Fibroblast of skin of abdomen (primary cell): ENCODE results near the gene ATP23.

Experiments
- DNase-seq: peaks from one replicate; pipeline ENCODE4 v3.0.0-alpha.2; 2013

The ATP23 gene

DNA sequence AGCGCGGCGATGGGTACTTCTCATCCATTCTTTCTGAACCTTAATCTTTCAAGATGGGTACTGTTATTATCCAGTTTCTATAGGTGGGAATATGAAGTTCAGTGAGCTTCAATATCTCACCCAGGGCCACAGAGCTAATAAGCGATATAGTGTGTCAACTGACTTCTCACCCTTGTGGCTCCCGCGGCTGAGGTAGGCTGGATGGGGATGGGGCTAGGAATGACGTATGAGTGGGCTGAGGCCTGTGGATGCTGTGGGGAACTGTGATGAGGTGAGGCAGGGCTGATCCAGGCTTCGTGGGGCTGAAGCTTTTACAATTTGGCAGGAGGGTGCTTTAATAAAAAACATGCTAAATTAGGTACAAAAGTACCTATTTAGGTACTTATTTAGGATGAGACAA lies 32.9 kb upstream of the ATP23 start:
- no peak for DNase-seq

DNA sequence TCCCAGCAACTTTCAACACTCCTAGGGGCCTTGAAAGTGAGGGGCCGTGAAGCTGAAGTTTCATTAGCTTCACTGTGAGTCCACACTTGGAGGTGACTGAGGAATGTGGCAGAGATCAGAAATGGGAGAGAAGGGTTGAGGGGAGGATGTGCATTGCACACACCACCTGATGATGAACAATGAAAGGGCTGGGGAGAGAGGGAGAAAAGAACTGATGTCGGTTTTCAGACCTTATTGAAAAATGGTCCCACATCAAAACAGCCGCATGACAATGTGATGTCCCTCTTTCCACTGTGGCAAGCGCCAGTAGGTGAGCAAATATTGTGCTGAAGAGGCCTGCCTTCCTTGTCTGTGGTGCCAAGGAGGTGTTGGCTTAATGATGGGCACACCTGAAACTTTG lies 32.3 kb upstream of the ATP23 start:
- DNase-seq: no peak

DNA sequence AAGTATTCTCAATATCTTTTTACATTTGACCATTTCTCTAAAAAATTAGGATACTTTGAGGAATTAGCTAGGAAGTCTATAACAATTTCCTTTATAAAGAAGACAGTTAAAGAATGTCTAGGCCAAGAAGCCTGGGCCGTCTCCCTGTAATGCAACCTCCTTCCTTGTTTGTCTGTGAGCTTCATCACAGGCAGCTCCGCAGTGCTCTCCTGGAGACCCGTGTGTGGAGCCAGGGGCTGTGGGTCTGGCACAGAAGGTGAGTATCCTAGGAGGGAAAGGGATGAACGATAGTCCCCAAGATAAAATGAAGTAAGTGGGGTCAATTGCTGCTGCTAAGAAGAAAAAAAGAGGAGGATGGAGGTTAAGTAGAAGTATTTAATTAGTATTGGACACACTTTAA lies 31.8 kb upstream of the ATP23 start:
- no peak for DNase-seq

DNA sequence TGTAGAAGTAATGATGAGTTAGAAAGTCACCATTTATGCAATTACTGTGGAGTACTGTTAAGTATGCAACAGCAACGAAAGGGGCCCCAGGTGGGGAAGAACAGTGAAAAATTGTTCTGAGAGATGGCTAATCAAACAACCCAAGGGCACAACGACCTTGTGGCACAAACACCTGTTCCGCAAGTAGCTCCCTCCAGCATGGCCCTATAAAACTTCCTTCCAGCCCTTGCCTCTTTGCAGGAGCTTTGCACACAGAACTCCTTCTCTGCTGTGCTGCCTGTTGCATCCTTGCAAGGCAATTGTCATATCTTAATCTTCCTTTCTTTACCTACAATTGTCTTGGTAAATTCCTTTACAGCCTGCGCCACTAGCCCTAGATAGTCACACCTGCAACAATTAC lies 23.2 kb upstream of the ATP23 start:
- DNase-seq: no peak

DNA sequence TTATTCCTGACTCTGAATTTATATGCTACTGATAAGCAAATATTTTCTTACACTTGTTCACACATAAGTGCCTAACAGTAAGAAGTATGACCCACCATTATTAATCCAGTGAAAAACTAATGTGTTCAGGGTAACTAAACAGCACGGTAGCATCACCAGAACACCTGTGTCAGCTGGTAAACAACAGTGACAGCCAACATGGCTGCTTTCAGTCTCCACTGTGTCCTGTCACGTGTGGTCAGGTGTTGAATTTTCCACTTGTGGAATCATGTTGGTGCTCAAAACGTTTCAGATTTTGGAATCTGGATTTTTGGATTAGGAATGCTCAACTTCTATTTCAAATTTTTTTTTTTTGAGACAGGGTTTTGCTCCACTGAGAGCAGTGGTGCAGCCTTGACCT lies 14.3 kb upstream of the ATP23 start:
- DNase-seq: no peak

DNA sequence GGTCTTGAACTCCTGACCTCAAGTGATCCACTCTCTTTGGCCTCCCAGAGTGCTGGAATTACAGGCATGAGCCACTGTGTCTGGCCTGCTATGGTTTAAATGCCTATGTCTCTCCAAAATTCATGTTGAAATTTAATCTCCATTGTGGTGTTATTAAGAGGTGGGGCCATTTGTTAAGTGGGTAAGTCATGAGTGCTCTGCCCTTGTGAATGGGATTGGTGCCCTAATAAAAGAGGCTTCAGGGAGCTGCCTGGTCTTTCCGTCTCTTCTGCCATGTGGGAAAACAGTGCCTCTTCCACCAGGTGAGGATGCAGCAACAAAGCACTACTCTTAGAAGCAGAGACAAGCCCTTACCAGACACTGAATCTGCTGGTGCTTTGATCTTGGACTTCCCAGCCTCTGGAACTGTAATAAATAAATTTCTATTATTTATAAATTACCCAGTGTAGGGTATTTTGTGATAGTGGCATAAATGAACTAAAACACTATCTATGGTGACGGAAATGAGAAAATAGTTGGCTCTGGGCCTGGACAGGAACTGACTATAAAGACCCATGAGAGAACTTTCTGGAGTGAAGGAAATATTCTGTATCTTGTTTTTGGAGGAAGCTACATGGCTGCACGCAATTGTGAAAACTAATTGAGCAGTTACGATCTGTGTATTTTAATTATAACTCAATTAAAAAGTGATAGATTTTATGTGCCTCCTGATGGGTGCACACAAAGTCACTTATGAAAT lies 12.1 kb upstream of the ATP23 start:
- no peak for DNase-seq

DNA sequence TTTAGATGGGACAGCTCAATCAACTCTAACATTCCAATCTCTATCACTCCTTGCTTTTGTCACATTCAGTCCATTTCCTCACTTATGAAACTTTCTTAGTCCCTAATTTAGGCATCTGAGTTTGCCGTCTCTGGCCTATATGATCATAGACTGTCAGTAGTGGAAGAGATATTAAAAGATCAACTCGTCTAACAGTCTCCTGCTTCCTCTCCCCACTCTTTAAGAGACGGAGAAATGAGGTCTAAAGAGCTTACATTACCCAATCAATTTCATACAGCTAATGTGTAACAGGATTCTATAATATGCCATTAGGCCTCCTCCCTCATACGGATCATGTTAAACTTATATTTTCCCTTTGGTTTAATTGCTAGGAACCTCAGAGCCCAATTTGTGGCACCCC lies 6.5 kb upstream of the ATP23 start:
- no peak for DNase-seq

DNA sequence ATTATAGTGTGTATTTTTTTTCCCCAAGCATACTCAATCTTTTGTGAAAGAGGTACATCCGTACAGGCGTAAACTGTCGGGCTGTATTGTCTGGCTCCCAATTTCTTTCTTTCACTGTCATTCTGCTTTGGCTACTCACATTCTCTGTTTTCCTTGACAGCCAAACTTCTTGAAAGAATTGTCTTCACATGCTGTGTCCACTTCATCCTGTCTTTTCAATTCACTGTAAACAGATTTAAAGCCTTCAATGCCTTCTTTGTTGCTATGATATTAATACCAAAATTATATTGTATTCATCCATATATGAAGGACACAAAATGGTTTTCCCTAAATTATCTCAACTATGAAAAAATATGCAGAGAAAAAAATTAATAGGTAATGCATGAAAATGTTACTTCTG lies 6.0 kb upstream of the ATP23 start:
- DNase-seq: no peak

DNA sequence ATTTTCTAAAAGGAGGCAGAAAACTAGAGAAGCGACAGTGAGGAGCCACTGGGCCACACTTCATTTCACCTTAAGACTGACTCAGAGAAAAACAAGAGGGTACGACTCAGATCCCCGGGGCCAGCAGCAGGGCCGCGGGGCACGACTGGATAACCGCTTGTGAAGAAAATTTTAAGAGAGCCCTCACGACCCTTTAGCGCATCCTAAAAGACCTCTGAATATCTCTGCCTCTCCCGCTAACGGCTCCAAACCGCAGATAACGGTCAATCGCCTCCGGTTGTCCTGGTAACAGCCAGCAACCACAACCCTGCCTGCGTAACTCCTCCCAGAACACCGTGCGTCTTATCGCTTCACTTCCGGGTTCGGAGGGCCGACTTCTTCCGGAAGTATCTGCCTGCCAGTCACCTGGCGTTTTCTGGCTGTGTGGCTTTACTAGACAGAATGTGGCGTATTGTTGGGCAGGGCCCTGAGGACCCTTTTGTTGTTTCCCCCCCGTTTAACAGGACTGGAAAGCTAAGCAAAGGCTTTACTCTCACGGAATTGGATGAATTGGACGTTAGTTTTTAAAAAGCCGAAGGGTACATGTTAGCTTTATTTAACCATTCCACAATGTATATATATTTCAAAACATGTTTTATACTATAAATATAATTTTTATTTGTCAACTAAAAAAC lies 5.4 kb upstream of the ATP23 start:
- peak; percentile 92 for DNase-seq

DNA sequence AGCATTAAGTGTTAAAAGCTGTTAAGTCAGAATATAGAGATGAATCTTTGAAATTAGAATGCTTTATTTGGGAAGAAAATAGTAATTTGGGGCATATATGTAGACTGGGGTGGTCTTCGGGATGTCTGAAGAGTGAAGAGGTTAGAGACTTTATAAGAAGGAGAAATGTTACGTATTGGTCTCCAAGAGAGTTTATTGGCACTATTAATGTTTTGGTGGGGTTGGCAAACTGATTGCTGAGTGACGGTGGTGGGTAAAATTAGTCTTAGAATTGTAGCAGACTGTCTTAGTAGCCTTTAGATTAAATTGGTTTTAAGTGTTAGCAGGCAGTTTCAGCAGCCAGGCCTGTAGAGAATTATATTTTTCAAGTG lies 4.9 kb upstream of the ATP23 start:
- DNase-seq: no peak

DNA sequence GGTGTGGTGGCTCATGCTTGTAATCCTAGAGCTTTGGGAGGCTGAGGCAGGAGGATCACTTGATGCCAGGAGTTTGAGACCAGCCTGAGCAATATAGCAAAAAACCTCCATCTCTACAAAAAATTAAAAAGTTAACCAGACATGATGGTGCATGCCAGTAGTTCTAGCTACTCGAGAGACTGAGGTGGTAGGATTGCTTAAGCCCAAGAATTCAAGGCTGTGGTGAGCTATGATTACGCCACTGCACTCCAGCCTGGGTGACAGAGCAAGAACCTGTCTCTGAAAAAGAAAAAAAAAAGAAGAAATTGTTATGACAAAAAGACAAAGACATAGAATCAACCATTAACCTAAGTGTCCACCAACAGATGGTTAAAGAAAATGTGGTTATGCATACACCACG lies 2.1 kb upstream of the ATP23 start:
- no peak for DNase-seq

DNA sequence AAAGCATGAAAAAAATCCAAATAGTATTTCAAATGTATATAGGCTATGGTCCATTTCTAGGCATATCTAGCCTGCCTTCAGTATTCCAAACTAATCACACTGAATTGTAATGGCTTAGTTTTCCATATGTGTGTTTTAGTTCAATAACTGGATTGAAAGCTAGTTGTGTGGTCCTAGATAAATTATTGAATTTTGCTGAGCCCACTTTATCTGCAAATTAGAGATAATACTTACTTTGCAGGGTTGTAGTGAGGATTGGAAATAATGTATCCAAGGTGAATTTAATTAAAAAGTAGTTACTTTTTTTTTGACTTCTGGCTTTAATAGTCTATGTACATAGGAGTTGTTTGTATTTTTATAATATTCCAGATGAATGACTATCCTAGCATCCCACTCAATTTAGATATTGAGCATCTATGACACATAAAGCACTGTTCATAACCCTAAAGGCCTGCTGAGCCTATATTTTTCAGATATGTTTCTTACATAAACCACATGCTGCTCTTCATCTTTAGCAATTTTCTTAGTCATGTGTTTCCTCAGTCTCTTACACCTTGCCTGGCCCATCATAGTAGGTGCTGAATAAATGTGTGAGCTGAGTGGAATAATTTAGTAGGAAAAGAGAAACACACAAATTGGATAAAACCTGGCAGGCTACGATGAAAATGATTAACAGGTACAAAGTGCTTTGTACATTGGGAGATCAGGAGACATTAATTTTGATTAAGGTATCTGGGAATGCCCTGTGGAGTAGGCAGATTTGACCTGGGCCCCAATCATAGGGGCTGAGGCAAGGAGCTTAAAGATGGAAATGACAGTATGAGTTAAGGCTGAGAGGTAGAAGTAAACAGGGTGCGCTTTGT lies 1.1 kb upstream of the ATP23 start:
- DNase-seq: no peak

DNA sequence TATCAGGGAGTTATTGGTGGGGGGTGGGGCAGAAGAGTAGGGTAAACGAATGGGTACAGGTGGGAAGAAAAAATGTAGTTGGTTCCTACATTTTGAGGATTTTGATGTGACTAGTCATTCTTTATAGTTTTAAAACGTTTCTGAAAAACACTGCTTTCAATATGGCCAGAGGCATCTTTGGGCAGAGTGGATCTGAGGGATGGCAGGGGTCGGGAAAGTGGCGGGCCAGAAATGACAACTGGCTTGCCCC lies 527 bp upstream of the ATP23 start:
- DNase-seq: no peak

DNA sequence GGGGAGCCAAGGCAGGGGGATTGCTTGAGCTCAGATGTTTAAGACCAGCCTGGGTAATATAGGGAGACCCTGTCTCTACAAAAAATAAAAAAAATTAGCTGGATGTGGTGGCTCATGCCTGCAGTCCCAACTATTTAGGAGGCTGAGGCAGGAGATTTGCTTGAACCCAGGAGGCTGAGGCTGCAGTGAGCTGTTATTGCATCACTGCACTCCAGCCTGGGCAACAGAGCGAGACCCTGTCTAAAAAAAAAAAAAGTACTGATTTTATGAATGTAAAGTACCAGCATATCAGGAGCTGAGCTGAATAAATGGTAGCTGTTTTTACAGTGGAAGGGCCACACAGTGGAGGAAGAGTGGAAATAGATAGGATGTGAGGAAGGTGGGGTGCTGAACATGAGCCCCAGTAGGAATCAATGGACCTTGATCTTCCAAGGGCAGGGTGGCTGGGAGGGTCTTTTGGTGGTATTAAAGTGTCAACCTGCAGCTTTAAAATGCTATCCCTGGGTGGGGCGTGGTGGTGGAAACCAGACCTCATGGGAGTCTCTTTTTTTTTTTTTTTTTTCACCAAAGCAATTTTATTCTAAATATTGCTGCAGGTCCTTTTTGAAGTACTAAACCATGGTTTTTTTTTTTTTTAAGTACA lies 2.2 kb downstream of the ATP23 start:
- DNase-seq: no peak

DNA sequence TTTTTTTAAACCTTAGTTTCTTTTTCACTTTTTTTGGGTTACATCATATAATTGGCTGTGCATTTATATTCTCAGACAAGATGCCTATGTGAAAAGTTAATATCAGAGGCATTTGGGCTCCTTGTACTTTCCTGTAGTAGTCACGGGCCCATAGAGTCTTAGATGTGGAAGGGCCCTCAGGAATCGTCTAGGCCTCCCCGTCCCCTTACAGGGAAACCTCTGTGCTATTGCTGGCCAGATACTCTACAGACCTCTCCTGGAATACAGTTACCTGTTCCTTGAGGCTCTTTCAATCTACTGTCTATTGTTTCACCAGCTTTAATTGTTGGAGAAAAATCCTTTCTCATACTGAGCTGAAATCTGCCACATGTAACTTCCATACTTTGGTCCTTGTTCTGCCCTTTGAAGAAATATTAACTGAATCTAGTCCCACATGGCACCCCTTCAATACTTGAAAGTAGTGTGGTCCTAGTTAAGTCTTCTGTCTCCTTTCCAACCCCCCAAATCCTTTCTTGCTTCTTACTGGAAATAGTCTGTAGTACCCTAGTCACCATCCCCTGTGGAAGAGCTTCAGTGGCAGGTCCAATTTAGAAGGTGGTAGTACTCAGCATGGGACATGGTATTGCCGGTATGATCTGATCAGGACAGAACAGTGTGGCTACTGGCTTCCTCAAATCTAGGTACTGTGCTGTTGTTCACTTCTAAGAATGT lies 3.1 kb downstream of the ATP23 start:
- DNase-seq: no peak

DNA sequence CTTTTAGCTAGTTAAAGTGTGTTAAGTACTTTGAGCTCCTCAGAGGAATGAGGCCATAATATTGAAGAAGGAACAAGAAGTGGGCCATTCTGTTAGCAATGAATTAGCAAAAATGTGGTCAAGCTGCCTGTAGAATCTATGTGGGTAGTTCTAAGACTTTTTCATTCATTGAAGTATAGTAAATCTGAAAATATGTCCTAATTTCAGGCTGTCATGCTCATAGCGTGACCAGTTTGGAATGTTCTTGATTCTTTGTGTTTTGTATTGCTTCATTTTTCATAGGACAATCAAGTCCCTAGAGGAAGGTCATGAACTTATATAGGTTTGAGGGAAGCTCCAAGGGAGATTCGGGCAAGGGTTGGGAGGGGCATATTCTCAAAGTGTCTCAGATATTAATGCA lies 11.4 kb downstream of the ATP23 start:
- DNase-seq: no peak

DNA sequence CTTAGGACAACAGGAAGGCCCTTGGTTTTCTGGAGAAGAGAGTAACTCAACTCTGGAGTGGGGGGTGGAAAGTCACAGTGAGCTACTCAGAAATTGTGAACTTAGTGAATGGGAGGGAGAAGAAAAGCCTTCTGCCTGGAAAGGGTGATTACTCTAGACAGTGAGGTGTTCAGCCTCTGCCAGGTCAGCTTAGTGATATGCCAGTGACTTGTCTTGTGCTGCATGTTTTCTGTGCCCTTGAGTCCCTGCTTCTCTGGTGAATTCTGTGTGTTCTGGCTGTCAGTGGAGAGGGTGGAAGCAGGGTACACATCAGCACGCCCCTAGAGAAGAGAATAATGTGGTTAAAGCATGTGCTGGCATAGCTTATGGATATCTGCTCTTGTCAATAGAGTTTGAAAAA lies 13.4 kb downstream of the ATP23 start:
- DNase-seq: no peak

DNA sequence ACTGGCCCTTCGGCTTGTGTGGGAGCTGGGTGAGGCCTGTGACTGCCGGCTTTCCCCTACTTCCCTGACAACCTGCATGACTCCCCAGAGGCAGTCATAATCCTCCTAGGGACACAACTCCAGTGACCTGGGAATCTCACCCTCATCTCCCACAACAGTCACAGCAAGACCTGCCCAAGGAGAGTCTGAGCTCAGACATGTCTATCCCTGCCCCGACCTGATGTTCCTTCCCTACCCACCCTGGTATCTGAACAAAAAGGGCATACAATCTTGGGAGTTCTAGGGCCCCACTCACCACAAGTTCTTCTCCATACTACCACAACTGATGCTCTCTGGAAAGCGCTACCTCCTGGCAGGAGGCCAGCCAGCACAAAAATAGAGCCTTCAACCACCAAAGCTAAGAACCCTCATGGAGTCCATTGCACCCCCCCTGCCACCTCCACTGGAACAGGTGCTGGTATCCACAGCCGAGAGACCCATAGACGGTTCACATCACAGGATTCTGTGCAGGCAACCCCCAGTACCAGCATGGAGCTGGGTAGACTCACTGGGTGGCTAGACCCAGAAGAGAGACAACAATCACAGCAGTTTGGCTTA lies 16.8 kb downstream of the ATP23 start:
- DNase-seq: no peak

DNA sequence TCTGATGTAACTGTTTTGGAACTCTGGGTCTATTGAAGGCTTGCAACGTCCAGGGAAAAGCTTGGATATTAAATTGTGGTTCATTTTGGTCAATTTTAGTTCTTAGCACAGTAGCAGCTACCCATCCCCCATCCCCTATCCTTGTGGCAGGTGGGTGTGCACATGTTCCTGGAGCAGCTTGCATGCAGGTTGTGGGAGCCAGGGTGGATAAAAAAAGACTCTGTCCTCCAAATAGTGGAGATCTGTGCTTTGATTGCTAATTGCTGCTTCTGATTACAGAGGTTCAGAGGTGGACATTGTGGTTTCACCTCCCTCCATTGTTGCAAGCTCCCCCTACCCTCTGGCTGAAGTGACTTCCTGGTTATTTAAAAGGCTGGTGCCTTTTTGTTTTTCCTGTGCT lies 23.1 kb downstream of the ATP23 start:
- DNase-seq: no peak

DNA sequence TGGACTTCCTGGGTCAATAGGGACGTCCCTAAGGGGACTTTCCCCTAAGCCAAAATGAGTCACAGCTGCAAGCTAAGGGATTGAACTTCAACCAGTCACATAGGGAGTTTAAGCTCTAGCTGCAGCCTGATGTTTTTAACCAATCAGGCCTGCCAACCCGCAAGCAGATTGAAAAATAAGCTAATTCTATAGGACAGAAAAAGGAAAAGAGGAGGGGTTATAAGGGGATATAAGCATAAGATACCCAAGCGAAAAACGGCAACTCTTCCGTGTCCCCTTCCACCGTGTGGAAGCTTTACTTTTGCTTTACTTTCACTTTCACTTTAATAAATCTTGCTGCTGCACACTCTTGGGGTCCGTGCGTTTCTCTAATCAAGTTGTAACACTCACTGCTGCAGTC lies 24.4 kb downstream of the ATP23 start:
- no peak for DNase-seq

DNA sequence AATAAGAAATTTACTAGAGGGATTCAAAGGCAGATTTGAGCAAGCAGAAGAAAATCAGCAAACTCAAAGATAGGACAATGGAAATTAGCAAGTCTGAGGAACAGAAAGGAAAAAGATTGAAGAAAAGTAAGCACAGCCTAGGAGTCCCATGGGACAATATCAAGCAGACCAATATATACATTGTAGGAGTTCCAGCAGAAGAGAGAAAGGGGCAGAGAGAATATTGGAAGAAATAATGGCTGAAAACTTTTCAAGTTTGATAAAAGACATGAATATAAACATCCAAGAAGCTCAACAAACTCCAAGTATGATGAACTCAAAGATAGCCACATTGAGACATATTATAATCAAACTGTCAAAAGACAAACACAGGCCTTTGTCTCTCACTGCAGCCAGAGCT lies 25.2 kb downstream of the ATP23 start:
- no peak for DNase-seq

DNA sequence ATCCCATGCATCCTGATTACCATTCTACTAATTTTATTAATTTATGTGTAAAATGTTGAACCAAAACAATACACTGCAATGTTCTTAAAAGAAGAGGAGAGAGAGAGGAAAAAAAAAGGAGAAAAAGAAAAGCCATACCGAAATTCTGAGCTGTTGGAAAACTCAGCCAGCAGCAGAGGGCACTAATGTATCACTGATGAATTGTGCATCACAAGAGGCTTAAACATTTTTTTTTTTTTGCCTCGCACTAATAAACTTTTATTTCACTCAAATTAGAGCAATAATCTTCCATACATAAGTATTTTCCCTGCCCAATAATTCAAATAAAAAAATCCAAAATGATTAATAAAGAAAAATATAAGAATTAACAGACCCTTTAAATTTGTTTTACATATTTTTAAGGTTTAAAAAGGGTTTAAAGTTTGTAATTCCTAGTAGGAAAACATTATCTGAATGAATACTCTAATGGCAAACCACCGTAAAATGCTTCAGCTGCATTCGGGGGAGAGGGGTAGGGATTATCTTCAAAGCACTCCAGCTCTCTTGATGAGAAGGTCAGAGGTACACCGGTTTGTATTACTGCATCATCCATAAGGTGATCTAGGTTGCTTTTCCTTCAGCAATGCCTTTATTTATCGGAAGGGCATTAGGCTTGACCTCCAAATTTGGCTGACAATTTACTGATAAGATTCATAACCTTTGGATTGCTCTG lies 41.9 kb downstream of the ATP23 start:
- peak; percentile 63 for DNase-seq
